ENCODE results near the gene DOCK10. TPM values are rescaled to one million over a fixed set of nuclear protein-coding genes. Genes with fewer than 3 reads are reported as not detected.

The DOCK10 gene
- total and polyA plus RNA-seq, 2 donors (not counting 1 experiment from before 2014, with no cell fraction given): 20.8 to 26.3 TPM

DNA sequence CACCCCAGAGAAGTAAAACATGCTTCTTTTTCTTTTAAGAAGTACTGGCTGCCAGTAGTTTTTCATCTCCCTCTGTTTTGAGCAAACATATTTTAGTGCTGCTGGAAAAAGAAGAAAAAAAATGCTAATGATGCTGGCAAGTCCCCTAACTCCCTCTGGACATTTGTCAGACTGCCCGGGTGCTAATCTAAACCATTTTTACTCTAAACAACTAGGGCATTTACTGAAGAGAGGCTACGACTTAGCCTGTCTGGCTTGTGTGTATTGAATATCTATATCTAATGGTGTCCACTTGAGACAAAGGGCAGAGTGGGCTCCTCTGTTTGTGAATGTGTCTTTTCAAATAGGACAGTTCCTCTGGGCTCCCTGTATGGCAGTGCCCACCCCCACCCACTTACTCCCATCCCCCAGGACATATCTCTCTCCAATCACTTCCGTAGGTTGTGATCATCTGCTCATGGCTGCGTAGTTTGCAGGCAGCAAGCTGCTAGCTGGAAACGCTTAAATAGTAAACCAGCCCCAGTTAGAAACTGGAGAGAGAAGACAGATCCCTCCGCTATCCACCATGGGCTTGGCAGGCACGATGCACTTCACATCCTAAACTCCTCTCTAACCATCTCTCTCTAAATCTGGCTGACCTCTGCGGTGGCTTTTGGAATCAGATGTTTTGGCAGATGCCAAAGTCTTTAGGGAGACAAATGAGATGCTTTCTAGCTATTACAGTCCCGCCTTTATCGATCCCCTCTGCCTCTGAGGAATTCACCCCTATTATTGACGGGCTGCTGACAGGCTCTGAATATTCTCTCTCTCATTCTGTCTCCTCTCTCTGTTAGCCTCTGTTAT, 58.3 kb downstream of the DOCK10 start:
- Histone ChIP-seq H3K36me3 (ENCODE audit: control insufficient read depth, insufficient read depth, low read length) (no peaks in the 10 kb centered on the region), H3K4me3 (replicated peaks in 1 of 4; ENCODE audit: control extremely low read depth in 1 of 4, insufficient read depth in 1 of 4, low read depth in 3 of 4, low read length in 4 of 4) (peak overlapping the region; percentile 16 to 66 (median 38)), H3K4me2 (ENCODE audit: extremely low read depth, insufficient read depth, low read length) (peak overlapping the region; percentile 74), H3K79me2 (ENCODE audit: control insufficient read depth, insufficient read depth, low read length) (peaks cover 18% of the 10 kb centered on the region), H2AFZ (ENCODE audit: low read length) (peak overlapping the region; percentile 14), H3K9me3 (ENCODE audit: control insufficient read depth, insufficient read depth, low read depth, low read length) (no peaks in the 10 kb centered on the region), H3K27ac (ENCODE audit: insufficient read depth, low read length) (peak overlapping the region; percentile 77), H4K20me1 (ENCODE audit: control insufficient read depth, extremely low read depth, insufficient read depth, low read length) (no peaks in the 10 kb centered on the region), H3K4me1 (ENCODE audit: control insufficient read depth, extremely low read depth, insufficient read depth, low read length) (peaks cover 3% of the 10 kb centered on the region), H3K9ac (ENCODE audit: insufficient read depth, low read length) (peak overlapping the region; percentile 39), H3K27me3 (ENCODE audit: control insufficient read depth, insufficient read depth, low read length) (no peaks in the 10 kb centered on the region)
- TF ChIP-seq, protein P1, sequence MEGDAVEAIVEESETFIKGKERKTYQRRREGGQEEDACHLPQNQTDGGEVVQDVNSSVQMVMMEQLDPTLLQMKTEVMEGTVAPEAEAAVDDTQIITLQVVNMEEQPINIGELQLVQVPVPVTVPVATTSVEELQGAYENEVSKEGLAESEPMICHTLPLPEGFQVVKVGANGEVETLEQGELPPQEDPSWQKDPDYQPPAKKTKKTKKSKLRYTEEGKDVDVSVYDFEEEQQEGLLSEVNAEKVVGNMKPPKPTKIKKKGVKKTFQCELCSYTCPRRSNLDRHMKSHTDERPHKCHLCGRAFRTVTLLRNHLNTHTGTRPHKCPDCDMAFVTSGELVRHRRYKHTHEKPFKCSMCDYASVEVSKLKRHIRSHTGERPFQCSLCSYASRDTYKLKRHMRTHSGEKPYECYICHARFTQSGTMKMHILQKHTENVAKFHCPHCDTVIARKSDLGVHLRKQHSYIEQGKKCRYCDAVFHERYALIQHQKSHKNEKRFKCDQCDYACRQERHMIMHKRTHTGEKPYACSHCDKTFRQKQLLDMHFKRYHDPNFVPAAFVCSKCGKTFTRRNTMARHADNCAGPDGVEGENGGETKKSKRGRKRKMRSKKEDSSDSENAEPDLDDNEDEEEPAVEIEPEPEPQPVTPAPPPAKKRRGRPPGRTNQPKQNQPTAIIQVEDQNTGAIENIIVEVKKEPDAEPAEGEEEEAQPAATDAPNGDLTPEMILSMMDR (conservative IDR thresholded peaks at IDR 0.05 in 1 of 2, IDR thresholded peaks at IDR 0.05 in 1 of 2; ENCODE audit: low read depth in 1 of 2, low read length in 2 of 2): no peak
- TF ChIP-seq EZH2 (IDR thresholded peaks at IDR 0.05; ENCODE audit: low read length, missing control alignments): no peak
- DNase-seq (ENCODE audit: low read depth in 2 of 2): peak; percentile 52 to 67

- peaks cover 3% of the 10 kb centered on the region for H3K4me1 ChIP-seq (ENCODE audit: control insufficient read depth, extremely low read depth, insufficient read depth, low read length)
- H3K9ac ChIP-seq (ENCODE audit: insufficient read depth, low read length): peak overlapping the region; percentile 39
- DNase-seq (ENCODE audit: low read depth in 2 of 2): peak; percentile 80 to 89
- no peaks in the 10 kb centered on the region for H3K27me3 ChIP-seq (ENCODE audit: control insufficient read depth, insufficient read depth, low read length)
- peak overlapping the region; percentile 74 for H3K4me2 ChIP-seq (ENCODE audit: extremely low read depth, insufficient read depth, low read length)
- H4K20me1 ChIP-seq (ENCODE audit: control insufficient read depth, extremely low read depth, insufficient read depth, low read length): no peaks in the 10 kb centered on the region
- H3K36me3 ChIP-seq (ENCODE audit: control insufficient read depth, insufficient read depth, low read length): no peaks in the 10 kb centered on the region
- peaks cover 18% of the 10 kb centered on the region for H3K79me2 ChIP-seq (ENCODE audit: control insufficient read depth, insufficient read depth, low read length)
- H3K9me3 ChIP-seq (ENCODE audit: control insufficient read depth, insufficient read depth, low read depth, low read length): no peaks in the 10 kb centered on the region
- H2AFZ ChIP-seq (ENCODE audit: low read length): peak overlapping the region; percentile 14
- peak overlapping the region; percentile 16 to 66 (median 48) for H3K4me3 ChIP-seq (replicated peaks in 1 of 4; ENCODE audit: control extremely low read depth in 1 of 4, insufficient read depth in 1 of 4, low read depth in 3 of 4, low read length in 4 of 4)
- TF ChIP-seq, protein P1 (conservative IDR thresholded peaks at IDR 0.05 in 1 of 2, IDR thresholded peaks at IDR 0.05 in 1 of 2; ENCODE audit: low read depth in 1 of 2, low read length in 2 of 2): no peak
- no peak for TF ChIP-seq EZH2 (IDR thresholded peaks at IDR 0.05; ENCODE audit: low read length, missing control alignments)
- peak overlapping the region; percentile 77 for H3K27ac ChIP-seq (ENCODE audit: insufficient read depth, low read length)
Observed at GRCh38 chr2:224982910-224983711, 59.2 kb downstream of the DOCK10 start.

DNA sequence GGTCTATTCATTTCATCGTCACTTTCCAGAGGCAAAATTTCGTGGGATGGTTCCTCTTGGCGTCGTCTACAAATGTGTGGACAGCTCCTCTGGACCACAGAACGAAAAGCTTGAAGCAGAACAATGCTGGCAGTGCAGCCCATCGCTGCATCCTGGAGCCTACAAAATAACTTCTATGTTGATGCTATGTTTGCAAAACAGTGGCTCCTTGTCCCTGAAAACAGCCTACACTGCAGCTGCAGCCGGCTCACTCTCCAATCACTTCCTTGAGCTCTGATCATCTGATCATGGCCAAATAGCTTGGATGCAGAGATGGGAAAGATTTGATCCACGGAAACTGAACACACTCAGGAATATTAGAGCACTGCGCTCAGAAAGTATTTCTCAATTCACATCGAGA, 60.0 kb downstream of the DOCK10 start:
- Histone ChIP-seq H3K4me3 (replicated peaks in 1 of 4; ENCODE audit: control extremely low read depth in 1 of 4, insufficient read depth in 1 of 4, low read depth in 3 of 4, low read length in 4 of 4) (peak overlapping the region; percentile 37 to 66 (median 54)), H2AFZ (ENCODE audit: low read length) (peak overlapping the region; percentile 21), H3K27me3 (ENCODE audit: control insufficient read depth, insufficient read depth, low read length) (no peaks in the 10 kb centered on the region), H3K27ac (ENCODE audit: insufficient read depth, low read length) (peak overlapping the region; percentile 77), H3K4me1 (ENCODE audit: control insufficient read depth, extremely low read depth, insufficient read depth, low read length) (peaks cover 3% of the 10 kb centered on the region), H3K9me3 (ENCODE audit: control insufficient read depth, insufficient read depth, low read depth, low read length) (no peaks in the 10 kb centered on the region), H3K36me3 (ENCODE audit: control insufficient read depth, insufficient read depth, low read length) (no peaks in the 10 kb centered on the region), H3K79me2 (ENCODE audit: control insufficient read depth, insufficient read depth, low read length) (peaks cover 20% of the 10 kb centered on the region), H4K20me1 (ENCODE audit: control insufficient read depth, extremely low read depth, insufficient read depth, low read length) (no peaks in the 10 kb centered on the region), H3K9ac (ENCODE audit: insufficient read depth, low read length) (no peak overlapping the region), H3K4me2 (ENCODE audit: extremely low read depth, insufficient read depth, low read length) (peak overlapping the region; percentile 74)
- TF ChIP-seq, protein P1 (conservative IDR thresholded peaks at IDR 0.05 in 1 of 2, IDR thresholded peaks at IDR 0.05 in 1 of 2; ENCODE audit: low read depth in 1 of 2, low read length in 2 of 2): no peak
- no peak for TF ChIP-seq EZH2 (IDR thresholded peaks at IDR 0.05; ENCODE audit: low read length, missing control alignments)
- DNase-seq (ENCODE audit: low read depth in 2 of 2): peak; percentile 40 to 66
